Spleen (tissue), 11 donors: ENCODE results near the gene MGMT. TPM values are rescaled to one million over a fixed set of nuclear protein-coding genes. Genes with fewer than 3 reads are reported as not detected.

Source experiments
- DNase-seq: peaks from one replicate; pipeline ENCODE4 v3.0.0-alpha.2; 2020
- H3K27ac ChIP-seq, 8 donors: fragments of 200-600 bp; sonication (generic) in 7 of 8; 1 replicate in 4 of 8; 2 replicates in 4 of 8; pipeline versions ENCODE4 v1.5.0 to v1.8.0; 2016 to 2021; ENCODE audit warnings: inconsistent platforms in 4 of 8, mild to moderate bottlenecking in 4 of 8, moderate library complexity in 1 of 8
- H3K27me3 ChIP-seq, 7 donors: fragments of 200-600 bp; sonication (generic) in 6 of 7; replicated peaks in 1 of 7; 1 replicate in 4 of 7; 2 replicates in 3 of 7; pipeline versions ENCODE4 v1.5.0 to v1.8.0; 2016 to 2021; ENCODE audit warnings: inconsistent platforms in 3 of 7, mild to moderate bottlenecking in 1 of 7
- H3K36me3 ChIP-seq, 6 donors: fragments of 200-600 bp; sonication (generic) in 5 of 6; 1 replicate in 4 of 6; 2 replicates in 2 of 6; pipeline versions ENCODE4 v1.5.0 to v1.8.0; 2016 to 2021; ENCODE audit warnings: inconsistent platforms in 2 of 6
- H3K4me1 ChIP-seq, 6 donors: fragments of 200-600 bp; sonication (generic) in 5 of 6; 1 replicate in 3 of 6; 2 replicates in 3 of 6; pipeline versions ENCODE4 v1.5.0 to v1.8.0; 2016 to 2021; ENCODE audit warnings: inconsistent platforms in 3 of 6
- H3K4me3 ChIP-seq, 8 donors: fragments of 200-600 bp; sonication (generic) in 7 of 8; 1 replicate in 4 of 8; 2 replicates in 4 of 8; pipeline versions ENCODE4 v1.5.0 to v1.8.0; 2016 to 2021; ENCODE audit warnings: inconsistent platforms in 4 of 8, mild to moderate bottlenecking in 4 of 8, moderate library complexity in 2 of 8
- H3K9me3 ChIP-seq, 8 donors: fragments of 200-600 bp; sonication (generic) in 7 of 8; 1 replicate in 4 of 8; 2 replicates in 4 of 8; pipeline versions ENCODE4 v1.5.0 to v1.8.0; 2016 to 2021; ENCODE audit warnings: inconsistent platforms in 4 of 8
- POLR2A ChIP-seq, 3 donors: fragments of 450-650 bp; IDR thresholded peaks; one replicate each; pipeline ENCODE4 v1.5.1; 2017; ENCODE audit warnings: antibody characterized with exemption in 3 of 3, mild to moderate bottlenecking in 1 of 3
- POLR2AphosphoS5 ChIP-seq, 3 donors: sonication (generic); formaldehyde crosslinking; IDR thresholded peaks; one replicate each; pipeline ENCODE4 v1.5.1; 2017; ENCODE audit warnings: antibody characterized with exemption in 3 of 3
- whole genome bisulfite sequencing, 5 donors: extraction: QIAGEN DNeasy Blood & Tissue Kit in 3 of 5; methylation state at CpG; one replicate each; pipeline versions ENCODE4 v1.1.5 to v1.1.7; 2013 to 2018; 5-methylcytosine and 5-hydroxymethylcytosine counted together
- intact Hi-C: fragments of 100-400 bp; cut with DNase I; formaldehyde crosslinking; loops from one replicate; pipeline ENCODE4 v1.15.0; 2023; ENCODE audit warnings: low total_unique reads
- polyA plus RNA-seq, 3 donors: library from polyadenylated mRNA; stranded (reverse); fragments of 200-250 nt; gene quantifications; one replicate each; pipeline ENCODE4 v1.2.1, GENCODE V29; 2013
- total RNA-seq, 7 donors: library from RNA; depleted of rRNA in 3 of 7; stranded (reverse); fragments of >200 nt in 3 of 7; fragmentation: NEBNext Ultra II Directional in 4 of 7; extraction: Animal tissue kit (Norgen Biotek cat#: 25700) in 4 of 7; gene quantifications; one replicate each; pipeline versions ENCODE4 v1.1.0 to v1.2.1, GENCODE V29; 2016 to 2021
- TF ChIP-seq, protein P1 (sequence below), 11 experiments: fragments of 200-600 bp in 7 of 11; fragments of 450-650 bp in 4 of 11; sonication (generic) in 4 of 11; IDR thresholded peaks in 8 of 11; conservative IDR thresholded peaks in 3 of 11; 1 replicate in 7 of 11; 2 replicates in 4 of 11; pipeline versions ENCODE4 v1.4.0 to v1.8.0; 2016 to 2021; ENCODE audit warnings: antibody characterized with exemption in 11 of 11, inconsistent platforms in 4 of 11, mild to moderate bottlenecking in 1 of 11
- donor health status: healthy with polysubstance abuse.
- donor health status: DM: no; HTN: no; CAD: no; lungs with moderate emphysema.
- donor health status: DM: no; HTN: no; CAD: no.
- donor health status: Bipolar disorder and iron deficiency.
- donor health status: healthy.
- donor health status: DM: no; HTN: no; CAD: no.
- donor health status: DM: yes; HTN: yes; CAD: no.

MGMT gene
- total and polyA plus RNA-seq, 10 donors: 14.3 to 33.4 (median 21.7) TPM

DNA sequence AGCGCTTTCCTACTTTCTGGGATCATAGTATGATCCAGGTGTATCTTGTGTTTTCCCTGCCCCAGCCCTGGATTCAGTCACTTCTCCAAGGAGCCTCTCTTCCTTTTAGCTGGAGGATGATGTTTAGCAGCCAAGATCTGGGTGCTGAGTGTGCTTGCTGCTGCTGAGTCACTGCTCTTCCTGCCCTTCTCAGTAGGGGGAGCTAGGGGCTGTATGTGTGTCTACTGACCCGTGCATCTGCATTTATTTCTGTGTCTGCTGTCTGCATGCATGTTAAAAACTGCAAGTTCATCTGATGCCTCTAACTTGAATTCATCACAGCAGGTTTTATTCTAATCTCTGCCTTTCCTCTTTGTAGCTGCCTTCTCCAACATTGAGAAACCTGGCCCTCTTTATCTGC, 31.6 kb downstream of the MGMT start:
- H3K4me1 ChIP-seq: peaks cover 0 to 9% (median 0%) of the 10 kb centered on the region in 6 donors
- 82 to 93% (median 88%) methylated on average over 2 of the region's 2 CpGs for WGBS, 5 donors
- TF ChIP-seq POLR2AphosphoS5 (IDR thresholded peaks at IDR 0.05) (no peak), POLR2A (IDR thresholded peaks at IDR 0.05) (no peak)
- TF ChIP-seq, protein P1, sequence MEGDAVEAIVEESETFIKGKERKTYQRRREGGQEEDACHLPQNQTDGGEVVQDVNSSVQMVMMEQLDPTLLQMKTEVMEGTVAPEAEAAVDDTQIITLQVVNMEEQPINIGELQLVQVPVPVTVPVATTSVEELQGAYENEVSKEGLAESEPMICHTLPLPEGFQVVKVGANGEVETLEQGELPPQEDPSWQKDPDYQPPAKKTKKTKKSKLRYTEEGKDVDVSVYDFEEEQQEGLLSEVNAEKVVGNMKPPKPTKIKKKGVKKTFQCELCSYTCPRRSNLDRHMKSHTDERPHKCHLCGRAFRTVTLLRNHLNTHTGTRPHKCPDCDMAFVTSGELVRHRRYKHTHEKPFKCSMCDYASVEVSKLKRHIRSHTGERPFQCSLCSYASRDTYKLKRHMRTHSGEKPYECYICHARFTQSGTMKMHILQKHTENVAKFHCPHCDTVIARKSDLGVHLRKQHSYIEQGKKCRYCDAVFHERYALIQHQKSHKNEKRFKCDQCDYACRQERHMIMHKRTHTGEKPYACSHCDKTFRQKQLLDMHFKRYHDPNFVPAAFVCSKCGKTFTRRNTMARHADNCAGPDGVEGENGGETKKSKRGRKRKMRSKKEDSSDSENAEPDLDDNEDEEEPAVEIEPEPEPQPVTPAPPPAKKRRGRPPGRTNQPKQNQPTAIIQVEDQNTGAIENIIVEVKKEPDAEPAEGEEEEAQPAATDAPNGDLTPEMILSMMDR (IDR thresholded peaks at IDR 0.05 in 8 of 11, conservative IDR thresholded peaks at IDR 0.05 in 3 of 11): no peak
- H3K9me3 ChIP-seq: peaks cover 0 to 13% (median under 1%) of the 10 kb centered on the region in 8 donors
- no peaks in the 10 kb centered on the region for H3K27me3 ChIP-seq
- peaks cover 0 to 33% (median 2%) of the 10 kb centered on the region in 6 donors for H3K36me3 ChIP-seq
- DNase-seq: no peak
- H3K4me3 ChIP-seq: no peak overlapping the region
- H3K27ac ChIP-seq: no peak overlapping the region
- intact Hi-C loops: no loop called here

DNA sequence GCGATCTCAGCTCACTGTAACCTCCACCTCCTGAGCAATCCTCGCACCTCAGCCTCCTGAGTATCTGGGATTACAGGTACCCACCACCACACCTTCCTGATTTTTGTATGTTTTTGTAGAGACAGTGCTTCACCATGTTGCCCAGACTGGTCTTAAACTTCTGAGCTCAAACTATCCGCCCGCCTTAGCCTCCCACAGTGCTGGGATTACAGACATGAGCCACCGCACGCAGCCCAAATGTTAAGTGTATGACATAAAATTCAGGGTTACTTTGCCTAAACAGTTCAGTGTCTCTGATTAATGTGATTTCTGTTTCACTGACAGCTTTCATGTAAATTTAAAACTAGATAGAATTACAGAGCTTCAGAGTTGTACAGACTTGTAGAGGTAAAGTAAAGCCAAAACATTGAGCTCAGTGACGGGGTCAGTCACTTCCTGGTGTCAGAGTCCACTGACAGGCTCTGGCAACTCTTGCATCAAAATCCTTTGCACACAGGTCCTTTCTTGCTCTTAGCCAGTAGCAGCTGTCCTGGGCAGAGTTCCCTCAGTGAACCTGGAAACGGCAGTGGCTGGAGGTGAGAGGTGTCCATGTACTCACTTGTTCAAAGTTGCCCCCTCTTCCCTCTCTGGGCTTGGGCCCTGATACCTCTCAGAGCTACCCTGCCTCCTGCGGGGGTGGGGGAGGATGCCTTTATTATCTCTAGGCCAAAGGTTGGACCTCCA, 33.7 kb downstream of the MGMT start:
- no peak overlapping the region for H3K4me3 ChIP-seq
- no peak overlapping the region for H3K27ac ChIP-seq
- no peak for DNase-seq
- peaks cover 0 to 9% (median 0%) of the 10 kb centered on the region in 6 donors for H3K4me1 ChIP-seq
- TF ChIP-seq, protein P1 (IDR thresholded peaks at IDR 0.05 in 8 of 11, conservative IDR thresholded peaks at IDR 0.05 in 3 of 11): no peak
- no peak for TF ChIP-seq POLR2AphosphoS5 (IDR thresholded peaks at IDR 0.05)
- no peaks in the 10 kb centered on the region for H3K27me3 ChIP-seq
- WGBS, 5 donors: 93 to 97% (median 94%) methylated on average over 9 of the region's 9 CpGs
- H3K9me3 ChIP-seq: peaks cover 0 to 9% (median 0%) of the 10 kb centered on the region in 8 donors
- intact Hi-C loops: no loop called here
- peaks cover 0 to 28% (median under 1%) of the 10 kb centered on the region in 6 donors for H3K36me3 ChIP-seq

DNA sequence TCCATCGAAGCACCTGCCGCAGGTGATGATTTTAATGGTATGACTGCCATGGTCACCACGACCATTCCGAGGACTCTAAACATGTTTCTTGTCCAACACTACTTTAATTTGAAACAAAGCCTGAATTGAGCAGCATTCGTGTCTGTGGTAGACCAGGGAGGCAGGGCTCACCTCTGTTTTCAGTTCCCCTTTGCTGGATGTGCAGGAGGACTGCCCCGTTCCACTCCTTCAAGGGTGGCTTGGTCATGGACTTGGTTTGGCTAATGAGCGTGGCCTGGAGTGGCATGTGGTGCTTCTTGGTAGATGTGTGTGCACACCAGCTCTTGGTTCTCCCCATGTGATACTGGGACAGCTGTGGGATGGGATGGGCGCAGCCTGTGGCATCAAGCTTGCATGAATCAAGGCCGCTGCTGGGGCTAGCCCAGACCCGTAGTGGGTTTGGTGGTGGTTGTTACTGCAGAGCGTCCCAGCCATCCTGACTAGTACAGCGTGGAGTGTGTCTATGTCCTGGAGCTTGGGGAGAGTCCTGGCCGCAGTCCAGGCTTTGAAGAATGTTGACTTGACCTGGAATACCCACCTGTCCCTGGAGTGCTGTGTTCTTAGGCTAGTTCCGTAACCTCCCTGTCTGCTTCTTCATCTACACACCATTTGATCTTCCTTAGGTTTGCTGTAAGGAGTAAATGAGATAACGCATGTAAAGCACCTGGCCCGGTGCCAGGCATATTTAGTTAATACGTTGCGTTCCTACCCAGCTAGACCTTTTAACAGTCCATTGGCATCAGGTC, 34.8 kb downstream of the MGMT start:
- Histone ChIP-seq H3K4me3 (no peak overlapping the region), H3K36me3 (peaks cover 0 to 22% (median 0%) of the 10 kb centered on the region in 6 donors), H3K27me3 (no peaks in the 10 kb centered on the region), H3K27ac (no peak overlapping the region), H3K4me1 (peaks cover 0 to 9% (median 0%) of the 10 kb centered on the region in 6 donors), H3K9me3 (peaks cover 0 to 10% (median 0%) of the 10 kb centered on the region in 8 donors)
- intact Hi-C loops: no loop called here
- TF ChIP-seq, protein P1 (IDR thresholded peaks at IDR 0.05 in 8 of 11, conservative IDR thresholded peaks at IDR 0.05 in 3 of 11): no peak
- TF ChIP-seq POLR2A (IDR thresholded peaks at IDR 0.05): no peak
- no peak for TF ChIP-seq POLR2AphosphoS5 (IDR thresholded peaks at IDR 0.05)
- 86 to 93% (median 88%) methylated on average over 14 to 18 of the region's 18 CpGs for WGBS, 5 donors
- DNase-seq: no peak

DNA sequence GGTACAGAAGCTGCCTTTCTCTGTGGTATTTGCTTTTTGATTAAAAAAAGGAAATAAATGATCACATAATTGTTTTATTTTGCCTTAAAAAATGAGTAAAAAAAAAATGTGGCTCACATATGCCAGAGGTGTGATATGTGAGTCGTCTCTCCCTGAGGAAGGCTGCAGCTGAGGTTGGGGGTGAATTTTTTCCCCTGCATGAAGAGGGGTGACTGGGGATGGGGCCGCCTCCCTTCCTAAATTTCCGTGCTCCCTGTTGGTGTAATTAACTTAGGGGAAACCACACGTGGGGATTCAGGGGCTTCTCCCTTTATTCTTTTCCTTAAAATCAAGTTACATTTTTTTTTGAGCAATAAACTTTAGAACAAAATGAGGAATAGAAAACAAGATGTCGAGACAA, 35.4 kb downstream of the MGMT start:
- intact Hi-C loops: no loop called here
- Histone ChIP-seq H3K9me3 (peaks cover 0 to 16% (median 0%) of the 10 kb centered on the region in 8 donors), H3K36me3 (peaks cover 0 to 17% (median 0%) of the 10 kb centered on the region in 6 donors), H3K27ac (no peak overlapping the region), H3K27me3 (no peaks in the 10 kb centered on the region), H3K4me3 (no peak overlapping the region), H3K4me1 (peaks cover 0 to 9% (median 0%) of the 10 kb centered on the region in 6 donors)
- DNase-seq: no peak
- TF ChIP-seq POLR2AphosphoS5 (IDR thresholded peaks at IDR 0.05) (no peak), POLR2A (IDR thresholded peaks at IDR 0.05) (no peak)
- TF ChIP-seq, protein P1 (IDR thresholded peaks at IDR 0.05 in 8 of 11, conservative IDR thresholded peaks at IDR 0.05 in 3 of 11): no peak
- WGBS, 5 donors: 79 to 89% (median 82%) methylated on average over 5 of the region's 5 CpGs
